Stimulated activated CD4-positive, alpha-beta T cell treated with anti-CD3 and anti-CD28 coated beads, Interleukin-4, amount 100 ng/mL, for 24 hours (primary cell): Measurements from ENCODE around the gene GPRC5C.
A peak's percentile ranks its signal among the peaks of the same experiment; 100 is the strongest.

Experiments
- DNase-seq: peaks from one replicate; pipeline ENCODE4 v3.0.0-alpha.2; 2020

The GPRC5C gene

GRCh38 chr17:74435775-74436359 lies 4.0 kb downstream of the GPRC5C start:
- no peak for DNase-seq

DNA sequence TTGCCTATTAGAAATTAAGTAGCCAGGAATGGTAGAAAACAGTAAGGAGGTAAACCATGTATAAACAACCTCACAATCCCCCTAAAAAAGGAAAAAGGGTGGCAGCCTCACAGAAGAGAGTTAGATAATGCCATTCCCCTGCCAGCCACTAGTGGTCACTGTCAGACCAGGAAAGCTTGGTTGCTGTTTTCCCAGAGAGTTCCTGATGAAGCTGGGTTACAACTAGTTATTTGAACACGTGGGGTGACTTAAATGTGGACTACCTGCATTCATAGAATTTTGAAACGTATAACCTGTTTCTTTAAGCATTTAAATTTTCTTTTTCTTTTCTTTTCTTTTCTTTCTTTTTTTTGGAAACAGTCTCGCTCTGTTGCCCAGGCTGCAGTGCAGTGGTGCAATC lies 5.8 kb downstream of the GPRC5C start:
- no peak for DNase-seq

GRCh38 chr17:74439691-74440567 lies 8.0 kb downstream of the GPRC5C start:
- no peak for DNase-seq

DNA sequence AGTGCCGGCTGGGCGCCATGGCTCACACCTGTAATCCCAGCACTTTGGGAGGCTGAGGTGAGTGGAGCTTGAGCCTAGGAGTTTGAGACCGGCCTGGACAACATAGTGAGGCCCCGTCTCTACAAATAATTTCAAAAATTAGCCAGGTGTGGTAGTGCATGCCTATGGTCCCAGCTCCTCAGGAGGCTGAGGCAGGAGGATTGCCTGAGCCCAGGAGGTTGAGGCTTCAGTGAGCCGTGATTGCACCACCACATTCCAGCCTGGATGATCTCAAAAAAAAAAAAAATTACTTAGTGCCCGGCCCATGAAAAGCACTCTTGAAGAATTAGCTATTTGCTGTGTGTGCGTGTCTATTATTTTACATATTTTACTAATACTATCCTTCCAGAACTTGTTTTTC lies 9.6 kb downstream of the GPRC5C start:
- DNase-seq = no peak

DNA sequence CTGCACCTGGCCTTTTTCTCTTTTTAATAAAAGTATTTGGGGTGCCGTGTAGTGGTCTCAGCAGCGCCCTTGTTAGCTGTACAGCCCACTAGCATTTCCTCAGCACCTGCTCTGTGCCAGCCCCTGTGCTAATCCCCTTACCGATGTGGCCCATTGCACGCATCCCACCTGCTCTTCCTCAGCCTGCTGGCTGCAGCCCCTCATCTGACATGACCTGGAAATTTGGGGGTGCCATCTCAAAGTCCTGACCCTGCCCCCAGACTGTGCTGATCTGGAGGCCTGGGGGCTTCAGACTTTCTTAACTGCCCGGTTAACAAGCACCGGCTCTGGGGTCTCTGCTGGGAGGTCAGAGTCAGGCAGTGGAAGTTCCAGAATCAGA lies 10.4 kb downstream of the GPRC5C start:
- DNase-seq = no peak

- DNase-seq = no peak
Observed at GRCh38 chr17:74442670-74443515, 11.0 kb downstream of the GPRC5C start.

DNA sequence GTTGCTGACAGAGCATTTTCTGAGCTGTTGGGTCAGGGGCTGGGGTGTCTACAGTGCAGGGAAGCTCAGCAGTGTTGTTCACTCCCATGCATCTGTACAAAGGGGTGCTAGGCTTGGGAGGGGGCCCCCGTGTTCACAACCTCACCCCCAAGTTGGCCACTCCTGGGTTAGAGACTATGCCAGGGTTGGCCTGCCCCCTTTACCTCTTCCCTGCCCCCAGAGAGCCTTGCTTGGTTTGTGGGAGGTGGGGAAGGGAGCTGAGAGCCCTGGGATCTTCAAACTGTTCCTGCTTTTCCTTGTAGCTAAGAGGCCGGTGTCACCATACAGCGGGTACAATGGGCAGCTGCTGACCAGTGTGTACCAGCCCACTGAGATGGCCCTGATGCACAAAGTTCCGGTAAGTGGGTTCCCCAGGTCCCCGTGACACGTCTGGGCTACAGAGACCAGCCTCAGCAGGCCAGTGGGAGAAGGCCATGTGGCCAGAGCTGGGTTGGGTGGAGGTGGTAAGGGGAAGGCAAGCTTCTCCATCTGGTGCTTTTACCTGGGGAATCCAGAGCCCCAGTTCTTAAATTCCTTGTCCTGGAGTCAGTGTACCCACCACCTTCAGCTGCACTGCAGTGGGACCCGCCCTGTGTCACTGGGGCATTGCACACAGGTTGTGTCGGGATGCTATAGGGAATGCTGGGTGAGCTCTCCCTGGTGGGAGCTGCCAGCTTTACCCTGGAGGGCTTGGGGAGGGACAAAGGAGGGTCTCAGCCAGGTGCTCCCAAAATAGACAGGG lies 11.8 kb downstream of the GPRC5C start:
- no peak for DNase-seq

DNA sequence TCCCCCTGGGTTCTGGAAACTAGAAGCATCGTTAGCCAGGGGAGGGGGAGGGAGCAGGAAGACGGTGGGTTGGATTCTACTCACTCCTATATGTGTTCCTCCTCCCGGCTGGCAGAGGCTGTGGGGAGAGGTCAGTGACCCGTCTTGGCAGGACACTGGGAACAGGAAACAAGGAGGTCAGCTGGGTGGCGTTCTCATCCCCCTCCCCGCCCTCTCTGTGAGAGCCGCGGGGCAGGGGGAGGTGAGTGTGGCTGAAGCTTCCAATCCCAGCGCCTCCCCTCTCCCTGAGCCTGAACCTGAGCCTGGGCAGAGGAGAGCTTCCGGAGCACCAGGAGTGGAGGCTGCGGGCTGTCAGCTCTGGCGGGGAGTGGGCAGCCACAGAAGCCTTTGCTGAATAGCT lies 12.5 kb downstream of the GPRC5C start:
- DNase-seq = no peak

GRCh38 chr17:74445158-74445557 lies 13.3 kb downstream of the GPRC5C start:
- DNase-seq = no peak

DNA sequence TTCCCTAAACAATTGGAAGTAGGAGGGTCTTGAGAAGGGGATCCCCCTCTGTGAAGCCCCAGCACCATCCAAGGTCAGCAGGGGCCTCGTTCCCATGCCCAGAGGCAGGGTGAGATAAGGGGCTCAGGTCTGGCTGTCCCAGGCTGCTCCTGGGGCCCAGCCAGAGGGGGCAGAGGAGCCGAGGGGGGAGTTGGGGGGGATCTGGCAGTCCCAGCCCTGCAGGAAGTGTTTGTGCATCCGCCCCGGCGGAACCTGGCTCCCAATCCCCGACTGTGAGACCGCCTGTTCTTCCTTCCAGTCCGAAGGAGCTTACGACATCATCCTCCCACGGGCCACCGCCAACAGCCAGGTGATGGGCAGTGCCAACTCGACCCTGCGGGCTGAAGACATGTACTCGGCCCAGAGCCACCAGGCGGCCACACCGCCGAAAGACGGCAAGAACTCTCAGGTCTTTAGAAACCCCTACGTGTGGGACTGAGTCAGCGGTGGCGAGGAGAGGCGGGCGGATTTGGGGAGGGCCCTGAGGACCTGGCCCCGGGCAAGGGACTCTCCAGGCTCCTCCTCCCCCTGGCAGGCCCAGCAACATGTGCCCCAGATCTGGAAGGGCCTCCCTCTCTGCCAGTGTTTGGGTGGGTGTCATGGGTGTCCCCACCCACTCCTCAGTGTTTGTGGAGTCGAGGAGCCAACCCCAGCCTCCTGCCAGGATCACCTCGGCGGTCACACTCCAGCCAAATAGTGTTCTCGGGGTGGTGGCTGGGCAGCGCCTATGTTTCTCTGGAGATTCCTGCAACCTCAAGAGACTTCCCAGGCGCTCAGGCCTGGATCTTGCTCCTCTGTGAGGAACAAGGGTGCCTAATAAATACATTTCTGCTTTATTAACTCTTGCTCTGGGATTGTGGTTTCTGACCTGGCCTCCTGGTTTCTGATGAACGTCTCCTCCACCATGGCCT lies 14.9 kb downstream of the GPRC5C start:
- peak; percentile 22 for DNase-seq

GRCh38 chr17:74447628-74448159 lies 15.8 kb downstream of the GPRC5C start:
- no peak for DNase-seq

GRCh38 chr17:74448756-74449155 lies 16.9 kb downstream of the GPRC5C start:
- no peak for DNase-seq

DNA sequence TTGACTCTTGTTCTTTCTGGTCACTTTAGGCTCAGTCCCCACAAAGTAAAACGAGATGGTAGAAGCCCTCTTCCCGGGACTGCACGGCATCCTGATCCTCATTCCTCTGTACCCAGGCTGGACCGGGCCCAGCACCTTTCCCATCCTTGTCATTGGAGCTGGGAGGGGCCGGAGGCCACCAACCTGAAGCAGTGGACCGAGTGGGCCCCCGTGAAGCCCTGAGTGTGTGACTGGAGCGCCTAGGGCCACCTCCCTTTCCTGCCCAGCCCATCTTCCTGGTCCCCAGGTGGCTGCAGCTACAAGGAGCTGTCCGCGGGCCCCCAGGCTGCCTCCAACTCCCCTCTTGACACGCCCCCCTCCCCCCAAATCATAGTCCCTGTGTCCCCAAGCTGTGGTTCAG lies 17.4 kb downstream of the GPRC5C start:
- no peak for DNase-seq

- no peak for DNase-seq
Observed at GRCh38 chr17:74449773-74450172, 17.9 kb downstream of the GPRC5C start.

- no peak for DNase-seq
Observed at GRCh38 chr17:74450231-74450630, 18.3 kb downstream of the GPRC5C start.

GRCh38 chr17:74450925-74451403 lies 19.1 kb downstream of the GPRC5C start:
- no peak for DNase-seq

DNA sequence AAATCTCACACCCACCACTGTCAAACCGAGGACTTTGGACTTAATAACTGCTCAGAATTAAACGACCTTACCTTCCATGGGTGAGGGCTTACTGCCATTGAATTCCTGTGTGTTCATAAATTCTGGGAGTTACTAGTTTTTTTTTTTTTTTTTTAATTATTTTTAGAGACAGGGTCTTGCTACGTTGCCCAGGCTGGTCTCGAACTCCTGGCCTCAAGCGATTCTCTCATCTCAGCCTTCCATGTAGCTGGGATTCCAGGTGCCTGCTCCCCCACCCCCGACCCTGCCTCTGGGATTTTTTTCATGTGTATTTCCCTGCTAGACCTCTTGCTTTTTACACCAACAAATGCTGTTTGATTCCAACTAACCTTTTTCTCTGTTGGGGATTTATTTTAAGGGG lies 19.7 kb downstream of the GPRC5C start:
- DNase-seq = no peak

- DNase-seq = no peak
Observed at GRCh38 chr17:74452033-74452840, 20.3 kb downstream of the GPRC5C start.

- no peak for DNase-seq
Observed at GRCh38 chr17:74452841-74453661, 21.2 kb downstream of the GPRC5C start.
